ENCODE data around the gene ZNF740.

The ZNF740 gene

GRCh38 chr12:53227341-53227740 lies 46.8 kb downstream of the ZNF740 start:
- no CpG with 5 or more reads among the region's 11 CpGs for WGBS (ENCODE audit: extremely low coverage, insufficient coverage, insufficient read length)
- Histone ChIP-seq H3K9me3 (ENCODE audit: insufficient read depth, low read depth, low read length) (no peaks in the 10 kb centered on the region), H3K18ac (ENCODE audit: low read length) (no peak overlapping the region), H3K23ac (ENCODE audit: low read length) (no peak overlapping the region), H2BK120ac (ENCODE audit: insufficient read depth, low read length, poor library complexity) (no peak overlapping the region), H3K9ac (ENCODE audit: low read length) (no peak overlapping the region), H4K12ac (ENCODE audit: low read depth, low read length) (no peak overlapping the region), H3K4me3 (ENCODE audit: low read depth, low read length) (no peak overlapping the region), H3K14ac (ENCODE audit: low read length) (no peak overlapping the region), H3K4me2 (ENCODE audit: low read length) (no peak overlapping the region), H3K79me1 (ENCODE audit: low read length) (peaks cover 29% of the 10 kb centered on the region), H3K4ac (ENCODE audit: low read depth, low read length) (no peak overlapping the region), H3K27me3 (ENCODE audit: insufficient read depth, low read length) (no peaks in the 10 kb centered on the region), H2AFZ (ENCODE audit: insufficient read depth, low read length, poor library complexity) (no peak overlapping the region), H4K8ac (ENCODE audit: low read depth, low read length) (no peak overlapping the region), H3K27ac (ENCODE audit: low read depth, low read length) (no peak overlapping the region), H3K4me1 (ENCODE audit: control insufficient read depth in 1 of 2, insufficient read depth in 2 of 2, low read length in 2 of 2) (peaks cover 43 to 51% of the 10 kb centered on the region in 2 experiments), H2BK5ac (ENCODE audit: low read depth, low read length, poor library complexity) (no peak overlapping the region), H4K91ac (ENCODE audit: low read depth, low read length) (no peak overlapping the region), H3K36me3 (ENCODE audit: control insufficient read depth in 1 of 2, insufficient read depth in 2 of 2, low read length in 2 of 2) (peaks cover 0 to 4% of the 10 kb centered on the region in 2 experiments), H3K79me2 (ENCODE audit: control insufficient read depth, insufficient read depth, low read length, poor library complexity) (peaks cover 3% of the 10 kb centered on the region), H2BK12ac (ENCODE audit: low read length) (no peak overlapping the region), H2AK5ac (ENCODE audit: low read length) (no peak overlapping the region)
- DNase-seq = no peak

- no peak overlapping the region for H3K14ac ChIP-seq (ENCODE audit: low read length)
- H3K18ac ChIP-seq (ENCODE audit: low read length) = no peak overlapping the region
- H3K79me2 ChIP-seq (ENCODE audit: control insufficient read depth, insufficient read depth, low read length, poor library complexity) = peaks cover 3% of the 10 kb centered on the region
- no peak overlapping the region for H3K4ac ChIP-seq (ENCODE audit: low read depth, low read length)
- H4K8ac ChIP-seq (ENCODE audit: low read depth, low read length) = no peak overlapping the region
- H3K4me3 ChIP-seq (ENCODE audit: low read depth, low read length) = no peak overlapping the region
- H2BK12ac ChIP-seq (ENCODE audit: low read length) = no peak overlapping the region
- no CpG with 5 or more reads among the region's 1 CpG for WGBS (ENCODE audit: extremely low coverage, insufficient coverage, insufficient read length)
- no peaks in the 10 kb centered on the region for H3K9me3 ChIP-seq (ENCODE audit: insufficient read depth, low read depth, low read length)
- no peak overlapping the region for H3K27ac ChIP-seq (ENCODE audit: low read depth, low read length)
- no peak overlapping the region for H2BK5ac ChIP-seq (ENCODE audit: low read depth, low read length, poor library complexity)
- H3K4me1 ChIP-seq (ENCODE audit: control insufficient read depth in 1 of 2, insufficient read depth in 2 of 2, low read length in 2 of 2) = peaks cover 43 to 51% of the 10 kb centered on the region in 2 experiments
- H2AK5ac ChIP-seq (ENCODE audit: low read length) = no peak overlapping the region
- H3K36me3 ChIP-seq (ENCODE audit: control insufficient read depth in 1 of 2, insufficient read depth in 2 of 2, low read length in 2 of 2) = peaks cover 0 to 4% of the 10 kb centered on the region in 2 experiments
- H3K9ac ChIP-seq (ENCODE audit: low read length) = no peak overlapping the region
- H2AFZ ChIP-seq (ENCODE audit: insufficient read depth, low read length, poor library complexity) = no peak overlapping the region
- no peak overlapping the region for H4K91ac ChIP-seq (ENCODE audit: low read depth, low read length)
- H3K23ac ChIP-seq (ENCODE audit: low read length) = no peak overlapping the region
- no peak overlapping the region for H4K12ac ChIP-seq (ENCODE audit: low read depth, low read length)
- H3K79me1 ChIP-seq (ENCODE audit: low read length) = peaks cover 30% of the 10 kb centered on the region
- DNase-seq = no peak
- H3K4me2 ChIP-seq (ENCODE audit: low read length) = no peak overlapping the region
- H3K27me3 ChIP-seq (ENCODE audit: insufficient read depth, low read length) = no peaks in the 10 kb centered on the region
- no peak overlapping the region for H2BK120ac ChIP-seq (ENCODE audit: insufficient read depth, low read length, poor library complexity)
These were observed 47.3 kb downstream of the ZNF740 start for GRCh38 chr12:53227836-53228235.

GRCh38 chr12:53229454-53229853 lies 48.9 kb downstream of the ZNF740 start:
- H2AK5ac ChIP-seq (ENCODE audit: low read length) = no peak overlapping the region
- no peak for DNase-seq

GRCh38 chr12:53230108-53230845 lies 49.8 kb downstream of the ZNF740 start:
- Histone ChIP-seq H2AFZ (ENCODE audit: insufficient read depth, low read length, poor library complexity) (no peak overlapping the region), H3K18ac (ENCODE audit: low read length) (no peak overlapping the region), H3K4me3 (ENCODE audit: low read depth, low read length) (no peak overlapping the region), H3K27ac (ENCODE audit: low read depth, low read length) (no peak overlapping the region), H3K4ac (ENCODE audit: low read depth, low read length) (no peak overlapping the region), H3K27me3 (ENCODE audit: insufficient read depth, low read length) (no peaks in the 10 kb centered on the region), H3K23ac (ENCODE audit: low read length) (no peak overlapping the region), H2AK5ac (ENCODE audit: low read length) (no peak overlapping the region), H4K8ac (ENCODE audit: low read depth, low read length) (no peak overlapping the region), H3K36me3 (ENCODE audit: control insufficient read depth in 1 of 2, insufficient read depth in 2 of 2, low read length in 2 of 2) (peaks cover 0 to 4% of the 10 kb centered on the region in 2 experiments), H3K9ac (ENCODE audit: low read length) (no peak overlapping the region), H2BK120ac (ENCODE audit: insufficient read depth, low read length, poor library complexity) (no peak overlapping the region), H3K4me2 (ENCODE audit: low read length) (no peak overlapping the region), H2BK12ac (ENCODE audit: low read length) (no peak overlapping the region), H3K4me1 (ENCODE audit: control insufficient read depth in 1 of 2, insufficient read depth in 2 of 2, low read length in 2 of 2) (peaks cover 35 to 42% of the 10 kb centered on the region in 2 experiments), H3K9me3 (ENCODE audit: insufficient read depth, low read depth, low read length) (no peaks in the 10 kb centered on the region), H4K12ac (ENCODE audit: low read depth, low read length) (no peak overlapping the region), H2BK5ac (ENCODE audit: low read depth, low read length, poor library complexity) (no peak overlapping the region), H3K14ac (ENCODE audit: low read length) (no peak overlapping the region), H3K79me2 (ENCODE audit: control insufficient read depth, insufficient read depth, low read length, poor library complexity) (peaks cover 3% of the 10 kb centered on the region), H4K91ac (ENCODE audit: low read depth, low read length) (peak overlapping the region; percentile 53), H3K79me1 (ENCODE audit: low read length) (peaks cover 21% of the 10 kb centered on the region)
- no CpG with 5 or more reads among the region's 10 CpGs for WGBS (ENCODE audit: extremely low coverage, insufficient coverage, insufficient read length)
- DNase-seq = no peak

More at GRCh38 chr12:53229454-53229853, 48.9 kb downstream of the ZNF740 start:
- Histone ChIP-seq H4K91ac (ENCODE audit: low read depth, low read length) (no peak overlapping the region), H4K8ac (ENCODE audit: low read depth, low read length) (no peak overlapping the region), H3K4me3 (ENCODE audit: low read depth, low read length) (no peak overlapping the region), H3K4me1 (ENCODE audit: control insufficient read depth in 1 of 2, insufficient read depth in 2 of 2, low read length in 2 of 2) (peaks cover 43 to 49% of the 10 kb centered on the region in 2 experiments), H2BK12ac (ENCODE audit: low read length) (no peak overlapping the region), H3K36me3 (ENCODE audit: control insufficient read depth in 1 of 2, insufficient read depth in 2 of 2, low read length in 2 of 2) (peaks cover 0 to 4% of the 10 kb centered on the region in 2 experiments), H4K12ac (ENCODE audit: low read depth, low read length) (no peak overlapping the region), H3K14ac (ENCODE audit: low read length) (no peak overlapping the region), H3K27me3 (ENCODE audit: insufficient read depth, low read length) (no peaks in the 10 kb centered on the region), H2AFZ (ENCODE audit: insufficient read depth, low read length, poor library complexity) (no peak overlapping the region), H3K79me1 (ENCODE audit: low read length) (peaks cover 21% of the 10 kb centered on the region), H3K79me2 (ENCODE audit: control insufficient read depth, insufficient read depth, low read length, poor library complexity) (peaks cover 3% of the 10 kb centered on the region), H3K9me3 (ENCODE audit: insufficient read depth, low read depth, low read length) (no peaks in the 10 kb centered on the region), H3K23ac (ENCODE audit: low read length) (no peak overlapping the region), H3K4ac (ENCODE audit: low read depth, low read length) (no peak overlapping the region), H3K9ac (ENCODE audit: low read length) (no peak overlapping the region), H3K4me2 (ENCODE audit: low read length) (no peak overlapping the region), H3K18ac (ENCODE audit: low read length) (no peak overlapping the region), H3K27ac (ENCODE audit: low read depth, low read length) (no peak overlapping the region), H2BK5ac (ENCODE audit: low read depth, low read length, poor library complexity) (no peak overlapping the region), H2BK120ac (ENCODE audit: insufficient read depth, low read length, poor library complexity) (no peak overlapping the region)
- WGBS (ENCODE audit: extremely low coverage, insufficient coverage, insufficient read length) = no CpG with 5 or more reads among the region's 2 CpGs
